ENCODE results near the gene SVBP. TPM values are rescaled to one million over a fixed set of nuclear protein-coding genes. Genes with fewer than 3 reads are reported as not detected.

The SVBP gene
- total and polyA plus RNA-seq, 2 of the 8 experiments (the other 6 are each of a cell fraction or from before 2014, with no cell fraction given): 29.7 to 30.2 TPM

DNA sequence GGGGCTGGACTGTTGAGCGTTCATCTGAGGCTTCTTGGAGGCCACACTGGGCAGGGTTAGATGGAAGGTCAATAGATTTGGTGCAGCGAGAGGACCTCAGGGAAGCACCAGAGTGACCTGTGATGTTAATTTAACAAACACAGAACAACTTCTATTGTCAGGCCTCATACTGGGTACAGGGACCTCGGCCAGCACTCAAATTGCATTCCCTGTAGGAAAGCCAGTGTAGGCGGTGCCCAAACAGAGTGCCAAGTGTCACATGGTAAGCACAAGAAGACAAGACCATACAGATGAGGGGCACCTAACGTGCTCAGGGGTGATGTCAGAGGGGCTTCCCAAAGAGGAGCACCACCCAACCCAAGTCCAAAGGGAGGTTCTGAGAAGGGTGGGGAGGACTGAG, 31.1 kb downstream of the SVBP start (continued):
- no peak for TF ChIP-seq EP300 (IDR thresholded peaks at IDR 0.05; ENCODE audit: borderline replicate concordance in 1 of 2, low read depth in 2 of 2, low read length in 2 of 2)
- TF ChIP-seq CBX8 (IDR thresholded peaks at IDR 0.05; ENCODE audit: borderline replicate concordance, low read depth, low read length): no peak
- no peak for TF ChIP-seq BACH1 (IDR thresholded peaks at IDR 0.05; ENCODE audit: low read length)
- no peak for TF ChIP-seq EGR1 (IDR thresholded peaks at IDR 0.05; ENCODE audit: borderline replicate concordance, low read depth, low read length)

All from H1 (cell line).